ENCODE measurements around the gene SLC6A4. TPM values are rescaled to one million over a fixed set of nuclear protein-coding genes. Genes with fewer than 3 reads are reported as not detected.

The SLC6A4 gene
- total RNA-seq, 1 experiment from 2014 or later: 20.6 TPM

DNA sequence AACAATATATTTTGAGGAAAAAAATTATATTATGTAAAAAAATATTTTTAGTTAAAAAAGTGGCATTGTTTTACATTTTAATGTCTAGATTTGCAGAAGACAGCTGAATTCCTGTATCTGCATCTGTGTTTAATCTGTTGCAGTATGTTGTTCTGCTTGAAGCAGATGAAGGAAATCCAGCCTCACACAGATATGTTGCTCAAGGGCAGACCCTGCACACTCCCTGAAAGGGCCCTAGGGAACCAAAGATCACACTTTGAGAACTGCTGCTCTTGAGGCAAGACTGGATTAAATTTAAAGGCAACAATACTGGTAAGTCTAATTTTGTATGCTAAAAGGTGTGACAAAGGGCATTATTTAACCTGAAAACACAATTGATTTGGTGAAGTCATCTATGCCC lies 16.4 kb upstream of the SLC6A4 start:
- Mint-ChIP-seq H3K9me3 (ENCODE audit: unreplicated experiment) (no peaks in the 10 kb centered on the region), H3K4me1 (ENCODE audit: low read depth, unreplicated experiment) (peaks cover 18% of the 10 kb centered on the region), H3K4me3 (ENCODE audit: unreplicated experiment) (no peak overlapping the region), H3K36me3 (ENCODE audit: insufficient read depth, unreplicated experiment) (peaks cover 28% of the 10 kb centered on the region), H3K27me3 (ENCODE audit: insufficient read depth, unreplicated experiment) (no peaks in the 10 kb centered on the region), H3K27ac (ENCODE audit: unreplicated experiment) (no peak overlapping the region)
- DNase-seq: no peak
- BruUV-seq (replicated peaks): no TSS peak
- Histone ChIP-seq H3K9me3 (no peaks in the 10 kb centered on the region), H3K4me1 (peaks cover 42% of the 10 kb centered on the region), H3K27me3 (replicated peaks; ENCODE audit: control insufficient read depth, insufficient read depth, low read length) (no peaks in the 10 kb centered on the region), H3K4me3 (ENCODE audit: low read depth, low read length) (no peak overlapping the region), H3K36me3 (ENCODE audit: control insufficient read depth, insufficient read depth, low read length) (no peaks in the 10 kb centered on the region; the same call in 1 of the 2 replicates)
- POLR2A ChIA-PET: no interaction called here
- CTCF ChIA-PET: no interaction called here
- TF ChIP-seq, protein P1, sequence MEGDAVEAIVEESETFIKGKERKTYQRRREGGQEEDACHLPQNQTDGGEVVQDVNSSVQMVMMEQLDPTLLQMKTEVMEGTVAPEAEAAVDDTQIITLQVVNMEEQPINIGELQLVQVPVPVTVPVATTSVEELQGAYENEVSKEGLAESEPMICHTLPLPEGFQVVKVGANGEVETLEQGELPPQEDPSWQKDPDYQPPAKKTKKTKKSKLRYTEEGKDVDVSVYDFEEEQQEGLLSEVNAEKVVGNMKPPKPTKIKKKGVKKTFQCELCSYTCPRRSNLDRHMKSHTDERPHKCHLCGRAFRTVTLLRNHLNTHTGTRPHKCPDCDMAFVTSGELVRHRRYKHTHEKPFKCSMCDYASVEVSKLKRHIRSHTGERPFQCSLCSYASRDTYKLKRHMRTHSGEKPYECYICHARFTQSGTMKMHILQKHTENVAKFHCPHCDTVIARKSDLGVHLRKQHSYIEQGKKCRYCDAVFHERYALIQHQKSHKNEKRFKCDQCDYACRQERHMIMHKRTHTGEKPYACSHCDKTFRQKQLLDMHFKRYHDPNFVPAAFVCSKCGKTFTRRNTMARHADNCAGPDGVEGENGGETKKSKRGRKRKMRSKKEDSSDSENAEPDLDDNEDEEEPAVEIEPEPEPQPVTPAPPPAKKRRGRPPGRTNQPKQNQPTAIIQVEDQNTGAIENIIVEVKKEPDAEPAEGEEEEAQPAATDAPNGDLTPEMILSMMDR (IDR thresholded peaks at IDR 0.05; ENCODE audit: insufficient read depth in 1 of 2, low read depth in 1 of 2, low read length in 1 of 2, severe bottlenecking in 1 of 2, unreplicated experiment in 1 of 2): no peak
- intact Hi-C loops (cut with micrococcal nuclease; ENCODE audit: unreplicated experiment): no loop called here

DNA sequence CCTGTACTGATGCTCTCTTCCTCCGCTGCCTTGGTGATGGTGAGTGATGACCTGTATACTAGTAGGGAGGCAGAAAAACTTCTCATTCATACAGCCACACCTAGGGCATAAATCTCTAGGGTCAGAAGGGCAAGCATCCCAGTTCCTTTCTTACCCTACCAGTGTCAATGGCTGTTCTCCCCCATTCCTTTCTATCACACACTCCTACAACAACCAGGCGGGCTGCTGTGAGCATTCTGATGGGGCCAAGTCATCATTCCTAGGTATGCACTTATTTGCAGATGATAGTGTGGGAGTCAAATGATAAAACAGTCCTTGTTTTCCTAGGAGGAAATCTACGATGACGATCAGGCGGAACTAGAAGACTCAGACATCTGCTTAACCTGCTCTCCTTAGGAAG lies 14.0 kb upstream of the SLC6A4 start:
- ChIA-PET CTCF (no interaction called here), POLR2A (no interaction called here)
- no peaks in the 10 kb centered on the region; the same call in 1 of the 2 replicates for H3K36me3 ChIP-seq (ENCODE audit: control insufficient read depth, insufficient read depth, low read length)
- Mint-ChIP-seq H3K4me3 (ENCODE audit: unreplicated experiment) (no peak overlapping the region), H3K27ac (ENCODE audit: unreplicated experiment) (peak overlapping the region; percentile 17), H3K9me3 (ENCODE audit: unreplicated experiment) (no peaks in the 10 kb centered on the region), H3K4me1 (ENCODE audit: low read depth, unreplicated experiment) (peaks cover 17% of the 10 kb centered on the region), H3K27me3 (ENCODE audit: insufficient read depth, unreplicated experiment) (no peaks in the 10 kb centered on the region), H3K36me3 (ENCODE audit: insufficient read depth, unreplicated experiment) (peaks cover 28% of the 10 kb centered on the region)
- DNase-seq: peak; percentile 46 to 64
- no peaks in the 10 kb centered on the region for H3K27me3 ChIP-seq (replicated peaks; ENCODE audit: control insufficient read depth, insufficient read depth, low read length)
- no peak overlapping the region for H3K4me3 ChIP-seq (ENCODE audit: low read depth, low read length)
- TF ChIP-seq, protein P1 (IDR thresholded peaks at IDR 0.05; ENCODE audit: insufficient read depth in 1 of 2, low read depth in 1 of 2, low read length in 1 of 2, severe bottlenecking in 1 of 2, unreplicated experiment in 1 of 2): no peak
- BruUV-seq (replicated peaks): no TSS peak
- H3K9me3 ChIP-seq: no peaks in the 10 kb centered on the region
- H3K4me1 ChIP-seq: peaks cover 40% of the 10 kb centered on the region
- intact Hi-C loops (cut with micrococcal nuclease; ENCODE audit: unreplicated experiment): loop anchor here (1.0 kb wide), 1 partner anchor 15 kb away; no protein-coding TSS in a partner anchor

DNA sequence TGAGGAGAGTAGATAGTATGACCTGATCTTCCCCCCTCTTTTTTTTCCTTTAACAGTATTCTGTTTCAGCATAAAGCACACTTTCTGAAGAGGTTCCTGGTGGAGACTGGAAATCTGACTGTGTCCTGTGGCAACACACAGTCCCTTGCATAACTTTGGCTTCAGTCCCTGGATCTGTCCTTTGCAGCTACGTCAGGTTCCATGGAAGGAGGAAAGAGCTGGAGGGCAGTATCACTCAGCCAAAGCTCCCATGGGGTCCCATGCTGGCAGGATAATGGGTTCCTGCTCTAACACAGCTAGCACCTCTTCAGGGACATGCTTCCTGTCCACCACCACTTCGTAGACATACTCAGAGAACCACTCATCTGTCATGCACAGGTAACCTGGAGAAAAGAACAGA lies 13.3 kb upstream of the SLC6A4 start:
- Mint-ChIP-seq H3K4me3 (ENCODE audit: unreplicated experiment) (no peak overlapping the region), H3K36me3 (ENCODE audit: insufficient read depth, unreplicated experiment) (peaks cover 28% of the 10 kb centered on the region), H3K4me1 (ENCODE audit: low read depth, unreplicated experiment) (peaks cover 18% of the 10 kb centered on the region), H3K27ac (ENCODE audit: unreplicated experiment) (no peak overlapping the region), H3K9me3 (ENCODE audit: unreplicated experiment) (no peaks in the 10 kb centered on the region), H3K27me3 (ENCODE audit: insufficient read depth, unreplicated experiment) (no peaks in the 10 kb centered on the region)
- POLR2A ChIA-PET: no interaction called here
- H3K9me3 ChIP-seq: no peaks in the 10 kb centered on the region
- H3K4me3 ChIP-seq (ENCODE audit: low read depth, low read length): no peak overlapping the region
- no TSS peak for BruUV-seq (replicated peaks)
- DNase-seq: no peak
- CTCF ChIA-PET: no interaction called here
- H3K36me3 ChIP-seq (ENCODE audit: control insufficient read depth, insufficient read depth, low read length): no peaks in the 10 kb centered on the region; the same call in 1 of the 2 replicates
- intact Hi-C loops (cut with micrococcal nuclease; ENCODE audit: unreplicated experiment): loop anchor here (1.0 kb wide), 1 partner anchor 16 kb away; no protein-coding TSS in a partner anchor
- peaks cover 40% of the 10 kb centered on the region for H3K4me1 ChIP-seq
- H3K27me3 ChIP-seq (replicated peaks; ENCODE audit: control insufficient read depth, insufficient read depth, low read length): no peaks in the 10 kb centered on the region
- TF ChIP-seq, protein P1 (IDR thresholded peaks at IDR 0.05; ENCODE audit: insufficient read depth in 1 of 2, low read depth in 1 of 2, low read length in 1 of 2, severe bottlenecking in 1 of 2, unreplicated experiment in 1 of 2): no peak
